ENCODE results near the gene ACAD11. TPM values are rescaled to one million over a fixed set of nuclear protein-coding genes. Genes with fewer than 3 reads are reported as not detected.
"Not testable (repeated sequence)": the region's sequence is repeated elsewhere in the genome, so short reads cannot be mapped to it uniquely, and the experiment has no call there.

ACAD11 gene
- total and polyA plus RNA-seq, 9 of the 15 experiments (the other 6 are each of a cell fraction or from before 2014, with no cell fraction given) = 1.3 to 8.4 (median 4.0) TPM

- TF ChIP-seq, protein P1, sequence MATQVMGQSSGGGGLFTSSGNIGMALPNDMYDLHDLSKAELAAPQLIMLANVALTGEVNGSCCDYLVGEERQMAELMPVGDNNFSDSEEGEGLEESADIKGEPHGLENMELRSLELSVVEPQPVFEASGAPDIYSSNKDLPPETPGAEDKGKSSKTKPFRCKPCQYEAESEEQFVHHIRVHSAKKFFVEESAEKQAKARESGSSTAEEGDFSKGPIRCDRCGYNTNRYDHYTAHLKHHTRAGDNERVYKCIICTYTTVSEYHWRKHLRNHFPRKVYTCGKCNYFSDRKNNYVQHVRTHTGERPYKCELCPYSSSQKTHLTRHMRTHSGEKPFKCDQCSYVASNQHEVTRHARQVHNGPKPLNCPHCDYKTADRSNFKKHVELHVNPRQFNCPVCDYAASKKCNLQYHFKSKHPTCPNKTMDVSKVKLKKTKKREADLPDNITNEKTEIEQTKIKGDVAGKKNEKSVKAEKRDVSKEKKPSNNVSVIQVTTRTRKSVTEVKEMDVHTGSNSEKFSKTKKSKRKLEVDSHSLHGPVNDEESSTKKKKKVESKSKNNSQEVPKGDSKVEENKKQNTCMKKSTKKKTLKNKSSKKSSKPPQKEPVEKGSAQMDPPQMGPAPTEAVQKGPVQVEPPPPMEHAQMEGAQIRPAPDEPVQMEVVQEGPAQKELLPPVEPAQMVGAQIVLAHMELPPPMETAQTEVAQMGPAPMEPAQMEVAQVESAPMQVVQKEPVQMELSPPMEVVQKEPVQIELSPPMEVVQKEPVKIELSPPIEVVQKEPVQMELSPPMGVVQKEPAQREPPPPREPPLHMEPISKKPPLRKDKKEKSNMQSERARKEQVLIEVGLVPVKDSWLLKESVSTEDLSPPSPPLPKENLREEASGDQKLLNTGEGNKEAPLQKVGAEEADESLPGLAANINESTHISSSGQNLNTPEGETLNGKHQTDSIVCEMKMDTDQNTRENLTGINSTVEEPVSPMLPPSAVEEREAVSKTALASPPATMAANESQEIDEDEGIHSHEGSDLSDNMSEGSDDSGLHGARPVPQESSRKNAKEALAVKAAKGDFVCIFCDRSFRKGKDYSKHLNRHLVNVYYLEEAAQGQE (IDR thresholded peaks at IDR 0.05; ENCODE audit: borderline replicate concordance) = peak; percentile 33; the same call in 1 of the 2 replicates
- TF ChIP-seq, protein P1 (CRISPR knock-in tag; IDR thresholded peaks at IDR 0.05; ENCODE audit: low read depth) = no peak
- TF ChIP-seq ZZZ3 (IDR thresholded peaks at IDR 0.05) = no peak
- TF ChIP-seq SMAD2 (IDR thresholded peaks at IDR 0.05; ENCODE audit: low read depth, low read length) = no peak
- no peak for TF ChIP-seq BRCA1 (IDR thresholded peaks at IDR 0.05)
- no peak for TF ChIP-seq BRCA1 (CRISPR knock-in tag; IDR thresholded peaks at IDR 0.05)
- no peak for TF ChIP-seq ZNF175 (CRISPR knock-in tag; IDR thresholded peaks at IDR 0.05; ENCODE audit: low read depth)
Measured at GRCh38 chr3:132641837-132642538, 17.6 kb downstream of the ACAD11 start (continued).

DNA sequence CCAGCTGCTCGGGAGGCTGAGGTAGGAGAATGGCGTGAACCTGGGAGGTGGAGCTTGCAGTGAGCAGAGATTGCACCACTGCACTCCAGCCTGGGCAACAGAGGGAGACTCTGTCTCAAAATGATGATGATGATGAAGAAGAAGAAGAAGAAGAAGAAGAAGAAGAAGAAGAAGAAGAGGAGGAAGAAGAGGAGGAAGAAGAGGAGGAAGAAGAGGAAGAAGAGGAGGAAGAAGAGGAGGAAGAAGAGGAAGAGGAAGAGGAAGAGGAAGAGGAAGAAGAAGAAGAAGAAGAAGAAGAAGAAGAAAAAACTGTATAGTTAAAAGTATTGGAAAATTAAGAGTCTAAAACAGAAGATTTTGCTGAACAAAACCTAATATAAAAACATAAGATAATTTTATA lies 18.2 kb downstream of the ACAD11 start:
- H3K4me2 ChIP-seq (ENCODE audit: insufficient read depth, low read length); H3K9me3 ChIP-seq (replicated peaks; ENCODE audit: control insufficient read depth, insufficient read depth, low read depth, low read length); BruUV-seq (replicated peaks); H3K4me1 ChIP-seq (replicated peaks in 1 of 2; ENCODE audit: control insufficient read depth in 2 of 2, insufficient read depth in 2 of 2, low read length in 2 of 2); DNase-seq (ENCODE audit: extremely low read depth in 1 of 4, low spot score in 3 of 4); H2AFZ ChIP-seq (ENCODE audit: low read depth, low read length); ATAC-seq; POLR2A ChIA-PET; H3K9me1 ChIP-seq (ENCODE audit: control insufficient read depth, insufficient read depth, low read length); H4K20me1 ChIP-seq (replicated peaks; ENCODE audit: control insufficient read depth, insufficient read depth, low read length); H3K27me3 ChIP-seq (ENCODE audit: control insufficient read depth in 2 of 2, insufficient read depth in 2 of 2, low read length in 2 of 2); H3K9ac ChIP-seq (ENCODE audit: insufficient read depth in 1 of 2, low read depth in 2 of 2, low read length in 2 of 2); H3K27ac ChIP-seq (ENCODE audit: extremely low read depth, low read depth, low read length); H3K4me3 ChIP-seq; H3K36me3 ChIP-seq (ENCODE audit: control insufficient read depth, insufficient read depth, low read length); FAIRE-seq; H3K79me2 ChIP-seq (ENCODE audit: control insufficient read depth, insufficient read depth, low read length): not testable (repeated sequence)
- CTCF ChIA-PET (ENCODE audit: low intra/inter-chr PET ratio) = interaction anchor here (0.6 to 3.4 kb wide), 2 partner anchors 48 to 106 kb away, joined by 3 to 49 read pairs; no protein-coding TSS in a partner anchor
- WGBS (ENCODE audit: insufficient coverage, low coverage, missing lambda C conversion rate) = 60% methylated on average over 2 of the region's 2 CpGs
- in situ Hi-C loops (cut with MboI) (loop anchor here (5.0 kb wide), 1 partner anchor 99 kb away; no protein-coding TSS in a partner anchor), intact Hi-C loops (cut with micrococcal nuclease) (loop anchor here (5.0 to 10.0 kb wide), 2 partner anchors 289 to 387 kb away; no protein-coding TSS in a partner anchor)
